ENCODE measurements around the gene MAP2K5.

MAP2K5 gene

DNA sequence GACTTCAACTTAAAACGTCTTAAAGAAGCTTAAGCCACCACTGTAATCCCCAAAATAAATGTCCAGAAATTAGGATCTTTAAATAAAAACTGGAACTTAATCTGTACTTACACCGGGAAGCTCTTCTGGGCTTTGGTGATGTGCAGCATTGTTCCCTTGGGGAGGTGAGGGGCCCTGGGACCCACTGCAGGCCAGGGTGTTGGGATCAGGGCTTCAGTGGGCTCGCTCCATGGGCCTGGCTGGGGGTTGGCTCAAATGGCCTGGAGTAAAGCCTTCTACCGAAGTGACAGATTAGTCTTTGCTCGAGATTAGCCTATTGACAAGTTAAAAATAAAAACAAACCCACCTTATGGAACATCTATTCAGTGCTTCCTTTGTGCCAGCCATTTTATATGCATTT lies 303.5 kb downstream of the MAP2K5 start:
- DNase-seq: no peak

DNA sequence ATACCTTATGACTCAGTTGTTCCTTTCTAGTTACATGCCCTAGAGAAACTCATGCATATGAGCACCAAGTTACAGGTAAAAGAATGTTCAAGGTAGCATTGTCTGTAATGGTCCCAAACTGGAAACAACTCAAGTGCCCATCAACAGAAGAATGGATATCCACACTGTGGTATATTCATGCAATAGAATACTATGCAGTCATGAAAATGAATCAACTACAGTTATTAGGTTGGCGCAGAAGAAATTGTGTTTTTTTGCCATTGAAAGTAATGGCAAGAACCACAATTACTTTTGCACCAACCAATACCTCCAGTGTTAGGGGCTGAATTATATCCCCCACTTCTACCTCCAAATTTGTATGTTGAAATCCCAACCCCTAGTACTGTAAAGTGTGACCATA lies 307.0 kb downstream of the MAP2K5 start:
- DNase-seq: no peak

DNA sequence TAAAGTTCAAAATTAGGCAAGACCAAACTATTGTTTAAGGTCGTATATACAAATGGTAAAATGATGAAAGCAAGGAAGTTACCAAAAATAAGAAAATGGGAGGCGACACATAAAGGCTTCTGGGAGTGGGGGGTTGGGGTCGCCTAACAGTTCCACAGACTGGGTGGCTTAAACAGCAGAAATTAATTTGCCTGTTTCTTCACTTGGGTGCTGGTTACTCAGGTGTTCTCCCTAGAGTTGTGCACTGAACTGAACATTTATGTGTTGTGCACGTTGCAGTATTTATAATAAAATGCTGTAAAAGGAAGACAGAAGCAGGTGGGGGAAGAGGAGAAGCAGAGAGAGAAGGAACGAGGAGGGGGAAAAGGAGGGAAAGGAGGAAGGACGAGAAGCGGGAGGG lies 307.8 kb downstream of the MAP2K5 start:
- no peak for DNase-seq

DNA sequence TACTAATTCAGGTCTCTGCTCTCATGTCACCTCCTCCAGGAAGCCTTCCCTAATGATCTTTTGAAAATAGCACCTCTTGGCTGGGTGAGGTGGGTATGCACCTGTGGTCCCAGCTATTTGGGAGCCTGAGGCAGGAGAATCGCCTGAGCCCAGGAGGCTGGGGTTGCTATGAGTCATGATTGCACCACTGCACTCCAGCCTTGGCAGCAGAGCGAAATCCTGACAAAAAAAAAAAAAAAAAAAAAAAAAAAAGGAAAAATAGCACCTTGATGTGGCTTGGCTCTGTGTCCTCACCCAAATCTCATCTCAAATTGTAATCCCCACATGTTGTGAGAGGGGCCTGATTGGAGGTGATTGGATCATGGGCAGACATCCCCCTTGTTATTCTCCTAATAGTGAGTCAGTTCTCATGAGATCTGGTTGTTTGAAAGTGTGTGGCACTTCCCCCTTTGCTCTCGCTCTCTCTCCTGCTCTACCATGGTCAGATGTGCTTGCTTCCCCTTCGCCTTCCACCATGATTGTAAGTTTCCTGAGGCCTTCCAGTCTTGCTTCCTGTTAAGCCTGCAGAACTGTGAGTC lies 308.6 kb downstream of the MAP2K5 start:
- DNase-seq: no peak

DNA sequence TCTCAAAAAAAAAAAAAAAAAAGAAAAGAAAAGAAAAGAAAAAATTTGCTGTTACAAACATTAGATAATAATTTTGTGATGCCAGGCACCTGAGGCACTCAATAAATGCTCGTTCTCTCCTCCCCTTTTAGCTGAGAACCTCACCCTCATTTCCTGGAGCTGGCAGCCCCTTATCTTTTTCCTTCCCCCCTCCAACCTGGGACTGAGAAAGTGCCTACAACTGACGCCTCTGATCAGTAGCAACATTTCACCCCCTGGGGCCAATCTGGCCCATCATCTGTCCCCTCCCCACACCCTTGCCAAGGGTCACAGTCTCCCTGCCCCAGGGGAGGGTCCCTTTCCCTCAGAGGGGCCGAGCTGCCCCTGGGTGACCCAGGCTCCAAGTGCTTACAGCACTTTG lies 309.9 kb downstream of the MAP2K5 start:
- no peak for DNase-seq

DNA sequence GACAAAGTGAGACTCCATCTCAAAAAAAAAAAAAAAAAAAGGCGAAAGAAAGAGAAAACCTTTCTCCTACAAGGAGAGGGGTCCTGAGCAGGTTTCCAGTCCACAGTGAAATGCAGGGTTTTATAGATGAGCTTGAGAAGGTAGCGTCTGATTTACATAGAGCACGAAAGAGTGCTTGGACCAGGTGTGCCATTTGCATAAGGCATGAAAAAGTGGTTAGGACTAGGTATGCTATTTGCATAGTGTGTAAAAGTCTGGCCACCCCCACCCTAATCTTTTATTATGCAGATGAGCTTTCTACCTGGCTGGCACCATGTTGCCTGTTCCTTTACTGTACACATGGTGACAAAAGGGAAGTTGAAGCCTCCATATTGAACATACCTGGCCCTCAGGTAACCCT lies 311.0 kb downstream of the MAP2K5 start:
- no peak for DNase-seq

DNA sequence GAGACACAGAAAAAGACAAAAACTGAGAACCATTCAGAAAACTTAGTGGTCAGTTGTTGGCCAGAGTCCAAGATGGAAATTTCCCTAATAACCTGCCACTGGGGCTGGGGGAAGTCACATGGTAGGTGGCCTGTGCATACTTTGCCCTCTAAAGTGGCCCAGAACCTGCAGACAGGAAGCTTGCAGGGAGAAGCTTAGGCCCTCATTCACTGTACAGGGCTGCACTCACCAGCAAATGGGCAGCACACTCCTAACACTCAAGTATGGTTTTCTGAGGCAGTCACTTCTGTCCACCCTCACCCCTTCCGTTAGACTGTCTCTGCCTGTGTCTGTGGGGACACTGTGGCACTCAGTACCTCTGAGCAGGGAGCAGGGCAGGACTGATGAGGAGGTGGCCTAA lies 311.9 kb downstream of the MAP2K5 start:
- DNase-seq: no peak

DNA sequence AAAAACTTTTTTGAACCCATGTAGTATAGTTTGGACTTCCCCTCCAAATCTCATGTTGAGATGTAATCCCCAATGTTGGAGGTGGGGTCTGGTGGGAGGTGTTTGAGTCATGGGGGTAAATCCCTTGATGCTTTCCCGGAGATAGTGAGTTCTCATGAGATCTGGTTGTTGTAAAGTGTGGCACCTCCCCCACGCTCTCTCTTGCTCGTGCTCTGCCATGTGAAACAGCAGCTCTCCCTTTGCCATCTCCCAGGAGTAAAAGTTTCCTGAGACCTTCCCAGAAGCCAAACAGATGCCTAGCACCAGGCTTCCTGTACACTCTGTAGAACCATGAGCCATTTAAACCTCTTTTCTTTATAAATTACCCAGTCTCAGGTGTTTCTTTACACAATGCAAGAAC lies 313.3 kb downstream of the MAP2K5 start:
- DNase-seq: no peak

Data from activated CD4-positive, alpha-beta T cell treated with anti-CD3 and anti-CD28 coated beads, Interleukin-10, Interleukin-2, amounts not matched to agents 100 ng/mL and 50 ng/mL, durations not matched to agents 16 hours and 8 hours (primary cell).